HEK293 (cell line): ENCODE data around the gene GCC1.

Experiments
- CTCF ChIA-PET: fragments of 350-600 bp; formaldehyde crosslinking; extraction: SDS; loops from one replicate; lab custom pipeline; 2021; ENCODE audit warnings: antibody characterized with exemption; lab: Yijun Ruan, JAX
- POLR2A ChIA-PET: fragments of 300-600 bp; formaldehyde crosslinking; extraction: SDS; loops from one replicate; lab custom pipeline; 2020; ENCODE audit warnings: antibody characterized with exemption, inconsistent platforms; lab: Yijun Ruan, JAX
- H3K27ac ChIP-seq: fragments of 200-500 bp; sonication (Bioruptor generic); 2 replicates; pipeline ENCODE4 v1.5.1; 2014; ENCODE audit warnings: low read depth, low read length, control low read depth, inconsistent platforms; ENCODE audit errors: extremely low read depth
- H3K36me3 ChIP-seq, 2 experiments: fragments of 200-500 bp in 1 of 2; sonication (Bioruptor generic) in 1 of 2; 1 replicate in 1 of 2; 2 replicates in 1 of 2; pipeline ENCODE4 v1.5.1; 2014 to 2017; ENCODE audit warnings: inconsistent platforms in 2 of 2, low read length in 2 of 2; ENCODE audit not compliant: control insufficient read depth in 2 of 2, insufficient read depth in 1 of 2
- H3K4me1 ChIP-seq: fragments of 200-500 bp; sonication (Bioruptor generic); 2 replicates; pipeline ENCODE4 v1.5.1; 2014; ENCODE audit warnings: mild to moderate bottlenecking, low read length, inconsistent platforms; ENCODE audit not compliant: control insufficient read depth, insufficient read depth
- H3K4me3 ChIP-seq: 2 replicates; pipeline ENCODE4 v1.5.1; 2011; ENCODE audit warnings: low read depth, mild to moderate bottlenecking, control low read depth, low read length, moderate library complexity
- H3K9me3 ChIP-seq: fragments of 200-500 bp; sonication (Bioruptor generic); 2 replicates; pipeline ENCODE4 v1.5.1; 2014; ENCODE audit warnings: low read depth, low read length, inconsistent platforms; ENCODE audit not compliant: control insufficient read depth, insufficient read depth
- FEZF1 ChIP-seq: fragments of 450-650 bp; formaldehyde crosslinking; IDR thresholded peaks from 2 replicates; pipeline ENCODE4 v1.5.1; 2016; ENCODE audit warnings: missing biosample characterization, missing genetic modification characterization
- GLI2 ChIP-seq: fragments of 450-650 bp; formaldehyde crosslinking; IDR thresholded peaks from 2 replicates; pipeline ENCODE4; 2017; ENCODE audit warnings: missing biosample characterization, missing genetic modification characterization, low read depth, borderline replicate concordance
- GLIS2 ChIP-seq: fragments of 450-650 bp; formaldehyde crosslinking; IDR thresholded peaks from 2 replicates; pipeline ENCODE4 v1.5.1; 2016; ENCODE audit warnings: missing biosample characterization, missing genetic modification characterization
- HIC1 ChIP-seq: fragments of 450-650 bp; formaldehyde crosslinking; IDR thresholded peaks from 2 replicates; pipeline ENCODE4 v1.5.1; 2016; ENCODE audit warnings: missing biosample characterization, missing genetic modification characterization
- KLF10 ChIP-seq: fragments of 450-650 bp; IDR thresholded peaks from 2 replicates; pipeline ENCODE4 v1.5.1; 2018; ENCODE audit warnings: missing biosample characterization, mild to moderate bottlenecking, missing genetic modification characterization
- KLF17 ChIP-seq: fragments of 450-650 bp; formaldehyde crosslinking; IDR thresholded peaks from 2 replicates; pipeline ENCODE4 v1.5.1; 2016; ENCODE audit warnings: missing biosample characterization, missing genetic modification characterization
- PRDM4 ChIP-seq: fragments of 450-650 bp; formaldehyde crosslinking; IDR thresholded peaks from 2 replicates; pipeline ENCODE4 v1.5.1; 2017; ENCODE audit warnings: missing biosample characterization, missing genetic modification characterization
- PRDM6 ChIP-seq: fragments of 450-650 bp; formaldehyde crosslinking; IDR thresholded peaks from 2 replicates; pipeline ENCODE4 v1.5.1; 2017; ENCODE audit warnings: missing biosample characterization, missing genetic modification characterization
- REST ChIP-seq: fragments of 450-650 bp; formaldehyde crosslinking; IDR thresholded peaks from 2 replicates; pipeline ENCODE4 v1.5.1; 2016; ENCODE audit warnings: missing biosample characterization, missing genetic modification characterization
- YY2 ChIP-seq: fragments of 450-650 bp; formaldehyde crosslinking; IDR thresholded peaks from 2 replicates; pipeline ENCODE4 v1.5.1; 2016; ENCODE audit warnings: missing biosample characterization, missing genetic modification characterization
- ZBTB7A ChIP-seq: fragments of 450-650 bp; formaldehyde crosslinking; IDR thresholded peaks from 2 replicates; pipeline ENCODE4 v1.5.1; 2016; ENCODE audit warnings: low read depth, missing biosample characterization, missing genetic modification characterization
- ZNF121 ChIP-seq: fragments of 450-650 bp; formaldehyde crosslinking; IDR thresholded peaks from 2 replicates; pipeline ENCODE4 v1.5.1; 2016; ENCODE audit warnings: missing biosample characterization, missing genetic modification characterization
- ZNF2 ChIP-seq: fragments of 450-650 bp; formaldehyde crosslinking; IDR thresholded peaks from 2 replicates; pipeline ENCODE4 v1.5.1; 2016; ENCODE audit warnings: missing biosample characterization, missing genetic modification characterization
- ZNF398 ChIP-seq: fragments of 450-650 bp; formaldehyde crosslinking; IDR thresholded peaks from 2 replicates; pipeline ENCODE4 v1.5.1; 2017; ENCODE audit warnings: missing biosample characterization, missing genetic modification characterization
- ZNF416 ChIP-seq: fragments of 450-650 bp; formaldehyde crosslinking; IDR thresholded peaks from 2 replicates; pipeline ENCODE4 v1.5.1; 2016; ENCODE audit warnings: missing biosample characterization, missing genetic modification characterization
- ZNF423 ChIP-seq: fragments of 450-650 bp; formaldehyde crosslinking; IDR thresholded peaks from 2 replicates; pipeline ENCODE4 v1.5.1; 2016; ENCODE audit warnings: missing biosample characterization, missing genetic modification characterization
- ZNF544 ChIP-seq: fragments of 450-650 bp; formaldehyde crosslinking; IDR thresholded peaks from 2 replicates; pipeline ENCODE4 v1.5.0; 2017; ENCODE audit warnings: missing biosample characterization, missing genetic modification characterization
- ZNF561 ChIP-seq: fragments of 450-650 bp; IDR thresholded peaks from 2 replicates; pipeline ENCODE4 v1.5.1; 2018; ENCODE audit warnings: missing biosample characterization, missing genetic modification characterization, borderline replicate concordance
- ZNF580 ChIP-seq: fragments of 450-650 bp; formaldehyde crosslinking; IDR thresholded peaks from 2 replicates; pipeline ENCODE4 v1.5.1; 2016; ENCODE audit warnings: missing biosample characterization, missing genetic modification characterization
- ZNF843 ChIP-seq: fragments of 450-650 bp; formaldehyde crosslinking; IDR thresholded peaks from 2 replicates; pipeline ENCODE4 v1.5.1; 2016; ENCODE audit warnings: missing biosample characterization, missing genetic modification characterization
- ZSCAN30 ChIP-seq: fragments of 450-650 bp; IDR thresholded peaks from 2 replicates; pipeline ENCODE4 v1.5.1; 2018; ENCODE audit warnings: missing biosample characterization, mild to moderate bottlenecking, missing genetic modification characterization, moderate library complexity

GCC1 gene

GRCh38 chr7:127578711-127579275 lies 6.6 kb downstream of the GCC1 start (continued):
- no peak for TF ChIP-seq REST (tag by site-specific recombination)
- TF ChIP-seq ZNF544 = no peak
- peak; percentile 83 for TF ChIP-seq ZNF398 (tag by site-specific recombination)
- no peak for TF ChIP-seq KLF10 (tag by site-specific recombination)
- no peak for TF ChIP-seq KLF17 (tag by site-specific recombination)
- TF ChIP-seq ZNF416 (tag by site-specific recombination) = no peak
- no peak for TF ChIP-seq ZBTB7A (tag by site-specific recombination)
- 0 out of 2 replicates have a peak, but pooled peaks have one; percentile 21 for TF ChIP-seq HIC1

GRCh38 chr7:127578036-127578684 lies 7.2 kb downstream of the GCC1 start:
- H3K27ac ChIP-seq = no peak overlapping the region
- peaks cover 0 to 35% of the 10 kb centered on the region in 2 experiments; a peak in 1 of 3 replicates for H3K36me3 ChIP-seq
- POLR2A ChIA-PET = interaction anchor here (2.7 kb wide), 1 partner anchor 10 kb away, joined by 13 read pairs; the partner anchor contains the start of gene ARF5
- no peaks in the 10 kb centered on the region for H3K9me3 ChIP-seq
- CTCF ChIA-PET = no interaction called here
- no peak overlapping the region for H3K4me3 ChIP-seq
- H3K4me1 ChIP-seq = no peaks in the 10 kb centered on the region
- TF ChIP-seq ZNF121 (tag by site-specific recombination) (no peak), FEZF1 (tag by site-specific recombination) (peak; percentile 76), ZSCAN30 (tag by site-specific recombination) (0 out of 2 replicates have a peak, but pooled peaks have one; percentile 38), ZNF416 (tag by site-specific recombination) (no peak), ZNF423 (peak; percentile 43; the same call in 1 of the 2 replicates), PRDM4 (tag by site-specific recombination) (peak; percentile 73), PRDM6 (tag by site-specific recombination) (peak; percentile 90), ZNF2 (tag by site-specific recombination) (peak; percentile 52; the same call in 1 of the 2 replicates), GLI2 (0 out of 2 replicates have a peak, but pooled peaks have one; percentile 24), ZNF561 (peak; percentile 63; the same call in 1 of the 2 replicates), YY2 (tag by site-specific recombination) (peak; percentile 41; the same call in 1 of the 2 replicates), ZNF580 (tag by site-specific recombination) (no peak), GLIS2 (tag by site-specific recombination) (no peak), ZNF843 (0 out of 2 replicates have a peak, but pooled peaks have one; percentile 58)
